ENCODE results near the gene IGSF9B.
"Not testable (repeated sequence)": the region's sequence is repeated elsewhere in the genome, so short reads cannot be mapped to it uniquely, and the experiment has no call there.

IGSF9B gene

GRCh38 chr11:133956650-133957633, at the start of gene IGSF9B:
IGSF9B (minus strand) TSS chr11:133956968; CDS start chr11:133956754, 214 bp downstream.
- DNase-seq = peak; percentile 76

- DNase-seq = no peak
Observed at GRCh38 chr11:134004496-134005172, 47.9 kb upstream of the IGSF9B start.

- no peak for DNase-seq
Observed at GRCh38 chr11:134003792-134004495, 47.2 kb upstream of the IGSF9B start.

GRCh38 chr11:134002819-134003218, 46.1 kb upstream of the IGSF9B start:
- not testable (repeated sequence) for DNase-seq

GRCh38 chr11:134002338-134002737, 45.6 kb upstream of the IGSF9B start:
- not testable (repeated sequence) for DNase-seq

- DNase-seq = no peak
Observed at GRCh38 chr11:134001596-134001995, 44.8 kb upstream of the IGSF9B start.

GRCh38 chr11:134001088-134001487, 44.3 kb upstream of the IGSF9B start:
- DNase-seq = no peak

- no peak for DNase-seq
Observed at GRCh38 chr11:133999355-133999754, 42.6 kb upstream of the IGSF9B start.

GRCh38 chr11:133997554-133997953, 40.8 kb upstream of the IGSF9B start:
- no peak for DNase-seq

- DNase-seq = no peak
Observed at GRCh38 chr11:133996671-133997070, 39.9 kb upstream of the IGSF9B start.

- no peak for DNase-seq
Observed at GRCh38 chr11:133995066-133995465, 38.3 kb upstream of the IGSF9B start.

GRCh38 chr11:133993921-133994320, 37.2 kb upstream of the IGSF9B start:
- no peak for DNase-seq

GRCh38 chr11:133993107-133993506, 36.3 kb upstream of the IGSF9B start:
- no peak for DNase-seq

GRCh38 chr11:133992121-133992520, 35.4 kb upstream of the IGSF9B start:
- DNase-seq = no peak

- no peak for DNase-seq
Observed at GRCh38 chr11:133991101-133991500, 34.3 kb upstream of the IGSF9B start.

GRCh38 chr11:133990501-133990900, 33.7 kb upstream of the IGSF9B start:
- DNase-seq = no peak

GRCh38 chr11:133988686-133989410, 32.1 kb upstream of the IGSF9B start:
- no peak for DNase-seq

- no peak for DNase-seq
Observed at GRCh38 chr11:133987171-133987570, 30.4 kb upstream of the IGSF9B start.

- no peak for DNase-seq
Observed at GRCh38 chr11:133985981-133986944, 29.5 kb upstream of the IGSF9B start.

GRCh38 chr11:133984828-133985227, 28.1 kb upstream of the IGSF9B start:
- DNase-seq = no peak

GRCh38 chr11:133983660-133984316, 27.0 kb upstream of the IGSF9B start:
- no peak for DNase-seq

All from NCI-H2107 (cell line).